Activated T-helper 2 cell treated with anti-CD3 and anti-CD28 coated beads, Interferon-gamma antibody, Interleukin-2, Interleukin-4, amounts not matched to agents 10 μg/mL and 5 μg/mL and 100 μg/mL, durations not matched to agents 14 hours and 24 hours and 36 hours (primary cell): ENCODE measurements around the gene NLGN1. TPM values are rescaled to one million over a fixed set of nuclear protein-coding genes. Genes with fewer than 3 reads are reported as not detected.

ENCODE experiments used
- DNase-seq: peaks from one replicate; pipeline ENCODE4 v3.0.0; 2021; ENCODE audit warnings: low spot score
- H3K27ac Mint-ChIP-seq: one replicate; pipeline ENCODE4 v1.8.0; 2021; ENCODE audit warnings: mixed read lengths
- H3K27me3 Mint-ChIP-seq: one replicate; pipeline ENCODE4 v1.8.0; 2021; ENCODE audit warnings: low read depth, mixed read lengths
- H3K36me3 Mint-ChIP-seq: one replicate; pipeline ENCODE4 v1.8.0; 2021; ENCODE audit warnings: low read depth, mixed read lengths
- H3K4me1 Mint-ChIP-seq: one replicate; pipeline ENCODE4 v1.8.0; 2021; ENCODE audit warnings: low read depth, mixed read lengths
- H3K4me3 Mint-ChIP-seq: one replicate; pipeline ENCODE4 v1.8.0; 2021; ENCODE audit warnings: low read depth, mild to moderate bottlenecking, moderate library complexity, mixed read lengths
- H3K9me3 Mint-ChIP-seq: one replicate; pipeline ENCODE4 v1.8.0; 2021; ENCODE audit warnings: mixed read lengths
- intact Hi-C: fragments of 100-400 bp; cut with micrococcal nuclease; formaldehyde crosslinking; loops from one replicate; pipeline ENCODE4 v1.15.1; 2023
- total RNA-seq: library from RNA; stranded (reverse); gene quantifications from 2 replicates; pipeline ENCODE4 v1.2.3, GENCODE V29; 2022

NLGN1 gene
- total RNA-seq, 1 donor from 2014 or later = not detected

- no peak for DNase-seq
Observed at GRCh38 chr3:173745952-173746682, 348.6 kb downstream of the NLGN1 start.

GRCh38 chr3:173747427-173747826 is 349.9 kb downstream of the NLGN1 start:
- DNase-seq = no peak
- H3K4me1 Mint-ChIP-seq = no peaks in the 10 kb centered on the region
- H3K27me3 Mint-ChIP-seq = no peaks in the 10 kb centered on the region
- H3K9me3 Mint-ChIP-seq = no peaks in the 10 kb centered on the region
- no peak overlapping the region for H3K4me3 Mint-ChIP-seq
- no peak overlapping the region for H3K27ac Mint-ChIP-seq
- H3K36me3 Mint-ChIP-seq = no peaks in the 10 kb centered on the region
- intact Hi-C loops = no loop called here

More at GRCh38 chr3:173745952-173746682, 348.6 kb downstream of the NLGN1 start:
- H3K4me3 Mint-ChIP-seq = no peak overlapping the region
- H3K36me3 Mint-ChIP-seq = no peaks in the 10 kb centered on the region
- H3K4me1 Mint-ChIP-seq = no peaks in the 10 kb centered on the region
- H3K27ac Mint-ChIP-seq = no peak overlapping the region
- no peaks in the 10 kb centered on the region for H3K27me3 Mint-ChIP-seq
- H3K9me3 Mint-ChIP-seq = no peaks in the 10 kb centered on the region
- intact Hi-C loops = no loop called here

- Mint-ChIP-seq H3K36me3 (no peaks in the 10 kb centered on the region), H3K9me3 (no peaks in the 10 kb centered on the region), H3K4me1 (no peaks in the 10 kb centered on the region), H3K4me3 (no peak overlapping the region), H3K27ac (no peak overlapping the region), H3K27me3 (no peaks in the 10 kb centered on the region)
- intact Hi-C loops = no loop called here
- no peak for DNase-seq
Observed at GRCh38 chr3:173748105-173748504, 350.6 kb downstream of the NLGN1 start.

- Mint-ChIP-seq H3K9me3 (no peaks in the 10 kb centered on the region), H3K4me3 (no peak overlapping the region), H3K27me3 (no peaks in the 10 kb centered on the region), H3K36me3 (no peaks in the 10 kb centered on the region), H3K27ac (no peak overlapping the region), H3K4me1 (no peaks in the 10 kb centered on the region)
- intact Hi-C loops = no loop called here
- DNase-seq = no peak
Observed at GRCh38 chr3:173750095-173750494, 352.6 kb downstream of the NLGN1 start.

GRCh38 chr3:173750591-173750990 is 353.0 kb downstream of the NLGN1 start:
- Mint-ChIP-seq H3K36me3 (no peaks in the 10 kb centered on the region), H3K27me3 (no peaks in the 10 kb centered on the region), H3K4me3 (no peak overlapping the region), H3K9me3 (no peaks in the 10 kb centered on the region), H3K27ac (no peak overlapping the region), H3K4me1 (no peaks in the 10 kb centered on the region)
- intact Hi-C loops = no loop called here
- no peak for DNase-seq

GRCh38 chr3:173753593-173753992 is 356.0 kb downstream of the NLGN1 start:
- Mint-ChIP-seq H3K27ac (no peak overlapping the region), H3K4me1 (no peaks in the 10 kb centered on the region), H3K9me3 (no peaks in the 10 kb centered on the region), H3K27me3 (no peaks in the 10 kb centered on the region), H3K4me3 (no peak overlapping the region), H3K36me3 (no peaks in the 10 kb centered on the region)
- no peak for DNase-seq
- intact Hi-C loops = no loop called here

GRCh38 chr3:173755161-173755560 is 357.6 kb downstream of the NLGN1 start:
- Mint-ChIP-seq H3K9me3 (no peaks in the 10 kb centered on the region), H3K4me3 (no peak overlapping the region), H3K27ac (no peak overlapping the region), H3K27me3 (no peaks in the 10 kb centered on the region), H3K4me1 (no peaks in the 10 kb centered on the region), H3K36me3 (no peaks in the 10 kb centered on the region)
- intact Hi-C loops = no loop called here
- no peak for DNase-seq

- Mint-ChIP-seq H3K9me3 (no peaks in the 10 kb centered on the region), H3K27ac (no peak overlapping the region), H3K27me3 (no peaks in the 10 kb centered on the region), H3K4me3 (no peak overlapping the region), H3K4me1 (no peaks in the 10 kb centered on the region), H3K36me3 (no peaks in the 10 kb centered on the region)
- no peak for DNase-seq
- intact Hi-C loops = no loop called here
Observed at GRCh38 chr3:173761161-173761560, 363.6 kb downstream of the NLGN1 start.

- no peaks in the 10 kb centered on the region for H3K27me3 Mint-ChIP-seq
- H3K9me3 Mint-ChIP-seq = no peaks in the 10 kb centered on the region
- no peaks in the 10 kb centered on the region for H3K36me3 Mint-ChIP-seq
- H3K27ac Mint-ChIP-seq = no peak overlapping the region
- H3K4me3 Mint-ChIP-seq = no peak overlapping the region
- H3K4me1 Mint-ChIP-seq = no peaks in the 10 kb centered on the region
- intact Hi-C loops = no loop called here
- no peak for DNase-seq
Observed at GRCh38 chr3:173762501-173762900, 365.0 kb downstream of the NLGN1 start.

GRCh38 chr3:173770011-173770410 is 372.5 kb downstream of the NLGN1 start:
- no peak for DNase-seq
- Mint-ChIP-seq H3K4me3 (no peak overlapping the region), H3K27me3 (no peaks in the 10 kb centered on the region), H3K36me3 (no peaks in the 10 kb centered on the region), H3K9me3 (no peaks in the 10 kb centered on the region), H3K27ac (no peak overlapping the region), H3K4me1 (no peaks in the 10 kb centered on the region)
- intact Hi-C loops = no loop called here

GRCh38 chr3:173770796-173771573 is 373.4 kb downstream of the NLGN1 start:
- Mint-ChIP-seq H3K4me3 (no peak overlapping the region), H3K27me3 (no peaks in the 10 kb centered on the region), H3K4me1 (no peaks in the 10 kb centered on the region), H3K9me3 (no peaks in the 10 kb centered on the region), H3K27ac (no peak overlapping the region), H3K36me3 (no peaks in the 10 kb centered on the region)
- intact Hi-C loops = no loop called here
- no peak for DNase-seq

GRCh38 chr3:173773800-173774199 is 376.3 kb downstream of the NLGN1 start:
- Mint-ChIP-seq H3K27ac (no peak overlapping the region), H3K4me1 (no peaks in the 10 kb centered on the region), H3K27me3 (no peaks in the 10 kb centered on the region), H3K36me3 (no peaks in the 10 kb centered on the region), H3K4me3 (no peak overlapping the region), H3K9me3 (no peaks in the 10 kb centered on the region)
- no peak for DNase-seq
- intact Hi-C loops = no loop called here

- no peaks in the 10 kb centered on the region for H3K27me3 Mint-ChIP-seq
- intact Hi-C loops = no loop called here
- no peak overlapping the region for H3K27ac Mint-ChIP-seq
Observed at GRCh38 chr3:173774294-173774693, 376.8 kb downstream of the NLGN1 start.

More at GRCh38 chr3:173774294-173774693, 376.8 kb downstream of the NLGN1 start:
- DNase-seq = no peak
- Mint-ChIP-seq H3K4me1 (no peaks in the 10 kb centered on the region), H3K4me3 (no peak overlapping the region), H3K9me3 (no peaks in the 10 kb centered on the region), H3K36me3 (no peaks in the 10 kb centered on the region)
